Fibroblast of lung (primary cell): ENCODE data around the gene GHDC.
"Not testable (repeated sequence)": the region's sequence is repeated elsewhere in the genome, so short reads cannot be mapped to it uniquely, and the experiment has no call there.

Source experiments
- EZH2 ChIP-seq: IDR thresholded peaks from 2 replicates; pipeline ENCODE4 v1.5.1; 2012; ENCODE audit warnings: low read length, control low read depth, mild to moderate bottlenecking; ENCODE audit errors: missing control alignments
- TF ChIP-seq, protein P1 (sequence below), 2 donors: IDR thresholded peaks in 1 of 2; conservative IDR thresholded peaks in 1 of 2; 1 replicate in 1 of 2; 2 replicates in 1 of 2; pipeline ENCODE4 v1.5.1; 2011 to 2012; ENCODE audit warnings: low read length in 2 of 2, control low read depth in 1 of 2, inconsistent platforms in 1 of 2, low read depth in 1 of 2, mild to moderate bottlenecking in 1 of 2

DNA sequence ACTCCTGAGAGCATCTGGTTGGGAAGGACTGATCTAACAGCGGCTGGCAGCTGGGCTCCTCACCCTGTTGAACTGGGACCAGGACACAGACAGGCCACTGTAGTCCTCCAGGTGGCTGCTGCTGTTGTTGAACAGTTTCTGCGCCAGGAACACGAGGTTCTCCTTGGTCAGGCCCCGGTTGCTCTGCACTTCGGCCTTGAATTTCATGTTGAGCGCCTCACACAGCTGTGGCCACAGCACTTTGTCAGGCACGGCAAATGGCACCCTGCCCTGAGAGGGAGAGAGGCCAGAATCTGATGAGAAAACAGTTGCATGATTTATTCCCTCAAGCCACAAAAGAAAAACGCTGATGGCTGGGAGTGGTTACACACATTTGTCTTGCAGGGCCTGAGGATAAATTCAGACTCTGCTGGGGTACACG is 17.6 kb upstream of the GHDC start:
- TF ChIP-seq, protein P1, sequence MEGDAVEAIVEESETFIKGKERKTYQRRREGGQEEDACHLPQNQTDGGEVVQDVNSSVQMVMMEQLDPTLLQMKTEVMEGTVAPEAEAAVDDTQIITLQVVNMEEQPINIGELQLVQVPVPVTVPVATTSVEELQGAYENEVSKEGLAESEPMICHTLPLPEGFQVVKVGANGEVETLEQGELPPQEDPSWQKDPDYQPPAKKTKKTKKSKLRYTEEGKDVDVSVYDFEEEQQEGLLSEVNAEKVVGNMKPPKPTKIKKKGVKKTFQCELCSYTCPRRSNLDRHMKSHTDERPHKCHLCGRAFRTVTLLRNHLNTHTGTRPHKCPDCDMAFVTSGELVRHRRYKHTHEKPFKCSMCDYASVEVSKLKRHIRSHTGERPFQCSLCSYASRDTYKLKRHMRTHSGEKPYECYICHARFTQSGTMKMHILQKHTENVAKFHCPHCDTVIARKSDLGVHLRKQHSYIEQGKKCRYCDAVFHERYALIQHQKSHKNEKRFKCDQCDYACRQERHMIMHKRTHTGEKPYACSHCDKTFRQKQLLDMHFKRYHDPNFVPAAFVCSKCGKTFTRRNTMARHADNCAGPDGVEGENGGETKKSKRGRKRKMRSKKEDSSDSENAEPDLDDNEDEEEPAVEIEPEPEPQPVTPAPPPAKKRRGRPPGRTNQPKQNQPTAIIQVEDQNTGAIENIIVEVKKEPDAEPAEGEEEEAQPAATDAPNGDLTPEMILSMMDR (conservative IDR thresholded peaks at IDR 0.05 in 1 of 2, IDR thresholded peaks at IDR 0.05 in 1 of 2; ENCODE audit: low read depth in 1 of 2, low read length in 2 of 2) = not testable (repeated sequence)
- TF ChIP-seq EZH2 = not testable (repeated sequence)
